Endodermal cell (in vitro differentiated cells): ENCODE measurements around the gene UBE2I. TPM values are rescaled to one million over a fixed set of nuclear protein-coding genes. Genes with fewer than 3 reads are reported as not detected.

Source experiments
- DNase-seq: peaks from one replicate; pipeline ENCODE4 v3.0.0-alpha.2; 2017
- H3K27ac ChIP-seq: 2 replicates; pipeline ENCODE4 v1.5.1; 2013; ENCODE audit warnings: mild to moderate bottlenecking, low read depth, low read length, moderate library complexity
- H3K27me3 ChIP-seq: 2 replicates; pipeline ENCODE4 v1.6.1; 2013; ENCODE audit warnings: mild to moderate bottlenecking, low read length, moderate library complexity; ENCODE audit not compliant: insufficient read depth, control insufficient read depth, poor library complexity, severe bottlenecking
- H3K36me3 ChIP-seq: 2 replicates; pipeline ENCODE4 v1.7.0; 2013; ENCODE audit warnings: mild to moderate bottlenecking, low read length, moderate library complexity; ENCODE audit not compliant: control insufficient read depth, insufficient read depth
- H3K4me1 ChIP-seq: one replicate; pipeline ENCODE4 v1.7.0; 2013; ENCODE audit warnings: low read length; ENCODE audit not compliant: control insufficient read depth, insufficient read depth
- H3K4me3 ChIP-seq: 2 replicates; pipeline ENCODE4 v1.5.1; 2013; ENCODE audit warnings: mild to moderate bottlenecking, low read length, moderate library complexity
- H3K9ac ChIP-seq: 2 replicates; pipeline ENCODE4 v1.6.1; 2013; ENCODE audit warnings: mild to moderate bottlenecking, low read length, moderate library complexity; ENCODE audit not compliant: poor library complexity, severe bottlenecking; ENCODE audit errors: extremely low read depth
- H3K9me3 ChIP-seq: 2 replicates; pipeline ENCODE4 v1.6.1; 2013; ENCODE audit warnings: mild to moderate bottlenecking, low read length, moderate library complexity; ENCODE audit not compliant: control insufficient read depth
- H3K27ac Mint-ChIP-seq: 2 replicates; pipeline ENCODE4 v1.8.0; 2020; ENCODE audit warnings: mixed read lengths
- H3K27me3 Mint-ChIP-seq: 2 replicates; pipeline ENCODE4 v1.8.0; 2021; ENCODE audit warnings: mild to moderate bottlenecking, mixed read lengths; ENCODE audit not compliant: insufficient read depth
- H3K36me3 Mint-ChIP-seq: 2 replicates; pipeline ENCODE4 v1.8.0; 2020; ENCODE audit warnings: low read depth, mixed read lengths
- H3K4me1 Mint-ChIP-seq: 2 replicates; pipeline ENCODE4 v1.8.0; 2020; ENCODE audit warnings: mixed read lengths
- H3K4me3 Mint-ChIP-seq: 2 replicates; pipeline ENCODE4 v1.8.0; 2020; ENCODE audit warnings: mild to moderate bottlenecking, moderate library complexity, mixed read lengths
- H3K9me3 Mint-ChIP-seq: 2 replicates; pipeline ENCODE4 v1.8.0; 2020; ENCODE audit warnings: mild to moderate bottlenecking, mixed read lengths
- WGBS, 2 experiments: methylation state at CpG; one replicate each; pipeline versions ENCODE4 v1.1.5 to v1.1.7; 2013; ENCODE audit warnings: missing lambda C conversion rate in 2 of 2, mixed read lengths in 1 of 2; ENCODE audit not compliant: insufficient coverage in 1 of 2, insufficient read length in 1 of 2; 5-methylcytosine and 5-hydroxymethylcytosine counted together
- total RNA-seq, 2 donors: library from RNA; stranded (reverse); fragmentation: NEBNext Ultra II Directional in 1 of 2; extraction: Animal tissue kit (Norgen Biotek cat#: 25700) in 1 of 2; gene quantifications; 2 replicates in 1 of 2; 3 replicates in 1 of 2; pipeline ENCODE4 v1.2.1, GENCODE V29; 2021
- TF ChIP-seq, protein P1 (sequence below): fragments of 200-600 bp; sonication (generic); conservative IDR thresholded peaks from 2 replicates; pipeline ENCODE4 v1.5.0; 2021; ENCODE audit warnings: antibody characterized with exemption, mild to moderate bottlenecking

Gene UBE2I
- total RNA-seq, 2 donors from 2014 or later = 250 to 294 TPM

DNA sequence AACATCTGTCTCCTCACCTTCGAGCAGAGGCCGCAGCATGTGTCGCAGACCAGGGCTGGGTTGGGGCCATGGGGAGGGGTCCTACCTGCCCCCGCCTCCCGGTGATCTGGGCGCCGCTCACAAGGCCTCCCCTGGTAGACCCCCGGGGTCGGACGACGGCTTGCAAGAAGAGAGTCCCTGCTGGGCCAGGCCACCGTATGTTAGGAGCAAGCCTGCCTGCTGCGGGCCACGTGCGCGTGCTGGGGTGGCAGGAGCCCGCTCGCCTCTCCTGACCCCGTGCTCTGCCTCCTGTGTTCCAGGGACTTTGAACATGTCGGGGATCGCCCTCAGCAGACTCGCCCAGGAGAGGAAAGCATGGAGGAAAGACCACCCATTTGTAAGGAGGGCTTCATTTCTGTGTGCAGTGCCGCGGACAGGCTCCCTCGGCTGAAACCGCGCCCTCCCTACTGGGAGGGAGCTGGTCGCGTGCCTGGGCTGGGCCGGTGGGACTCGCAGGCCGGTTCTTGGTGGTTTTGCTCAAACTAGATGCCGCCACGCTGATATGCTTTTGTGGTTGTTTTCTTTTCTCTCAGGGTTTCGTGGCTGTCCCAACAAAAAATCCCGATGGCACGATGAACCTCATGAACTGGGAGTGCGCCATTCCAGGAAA lies 4.4 kb downstream of the UBE2I start:
- H3K36me3 Mint-ChIP-seq = peaks cover 55% of the 10 kb centered on the region
- DNase-seq = no peak
- peaks cover 11% of the 10 kb centered on the region for H3K4me1 Mint-ChIP-seq
- H3K4me3 ChIP-seq = no peak overlapping the region
- no peak overlapping the region for H3K27ac ChIP-seq
- no peaks in the 10 kb centered on the region for H3K9me3 Mint-ChIP-seq
- H3K27ac Mint-ChIP-seq = peak overlapping the region; percentile 64
- peaks cover 58% of the 10 kb centered on the region for H3K36me3 ChIP-seq
- H3K27me3 ChIP-seq = no peaks in the 10 kb centered on the region
- no peak overlapping the region for H3K9ac ChIP-seq
- no peaks in the 10 kb centered on the region for H3K4me1 ChIP-seq
- no peak overlapping the region for H3K4me3 Mint-ChIP-seq
- H3K9me3 ChIP-seq = no peaks in the 10 kb centered on the region
- 93 to 97% methylated on average over 25 to 38 of the region's 38 CpGs for WGBS, 2 experiments
- TF ChIP-seq, protein P1, sequence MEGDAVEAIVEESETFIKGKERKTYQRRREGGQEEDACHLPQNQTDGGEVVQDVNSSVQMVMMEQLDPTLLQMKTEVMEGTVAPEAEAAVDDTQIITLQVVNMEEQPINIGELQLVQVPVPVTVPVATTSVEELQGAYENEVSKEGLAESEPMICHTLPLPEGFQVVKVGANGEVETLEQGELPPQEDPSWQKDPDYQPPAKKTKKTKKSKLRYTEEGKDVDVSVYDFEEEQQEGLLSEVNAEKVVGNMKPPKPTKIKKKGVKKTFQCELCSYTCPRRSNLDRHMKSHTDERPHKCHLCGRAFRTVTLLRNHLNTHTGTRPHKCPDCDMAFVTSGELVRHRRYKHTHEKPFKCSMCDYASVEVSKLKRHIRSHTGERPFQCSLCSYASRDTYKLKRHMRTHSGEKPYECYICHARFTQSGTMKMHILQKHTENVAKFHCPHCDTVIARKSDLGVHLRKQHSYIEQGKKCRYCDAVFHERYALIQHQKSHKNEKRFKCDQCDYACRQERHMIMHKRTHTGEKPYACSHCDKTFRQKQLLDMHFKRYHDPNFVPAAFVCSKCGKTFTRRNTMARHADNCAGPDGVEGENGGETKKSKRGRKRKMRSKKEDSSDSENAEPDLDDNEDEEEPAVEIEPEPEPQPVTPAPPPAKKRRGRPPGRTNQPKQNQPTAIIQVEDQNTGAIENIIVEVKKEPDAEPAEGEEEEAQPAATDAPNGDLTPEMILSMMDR = no peak
- H3K27me3 Mint-ChIP-seq = no peaks in the 10 kb centered on the region

DNA sequence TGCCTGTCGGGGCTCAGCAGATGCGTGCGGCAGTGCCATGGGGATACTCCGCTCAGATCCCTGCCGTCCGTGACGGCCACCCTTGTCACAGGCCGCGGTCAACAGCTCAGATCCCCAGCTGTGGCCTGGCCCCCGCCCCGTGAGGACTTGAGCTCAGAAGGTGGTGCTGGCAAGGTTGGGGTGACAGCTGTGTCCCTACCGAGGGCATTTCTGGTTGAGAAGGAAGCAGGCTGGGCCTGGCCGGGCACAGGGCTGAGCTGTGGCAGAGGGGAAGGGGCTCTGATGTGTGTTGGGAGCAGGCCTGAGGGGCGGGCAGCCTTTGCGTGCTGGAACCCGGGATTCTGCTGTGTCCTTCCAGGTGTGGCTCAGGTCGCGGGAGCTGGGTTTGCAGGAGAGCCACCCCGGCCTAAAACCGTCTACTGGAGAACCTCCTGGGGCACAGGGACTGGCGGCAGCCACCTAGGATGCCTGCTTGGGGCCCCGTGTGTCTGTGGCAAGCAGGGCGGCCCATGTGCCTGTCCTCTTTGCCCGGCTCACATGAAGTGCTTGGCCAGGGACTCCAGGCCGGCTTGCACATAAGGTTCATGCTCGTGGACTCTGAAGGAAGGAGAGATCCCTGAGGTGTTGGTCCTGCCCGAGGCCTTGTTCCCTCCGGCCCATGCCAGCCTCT lies 5.1 kb downstream of the UBE2I start:
- H3K4me3 Mint-ChIP-seq = no peak overlapping the region
- WGBS, 2 experiments = 91 to 94% methylated on average over 11 to 28 of the region's 28 CpGs
- peaks cover 61% of the 10 kb centered on the region for H3K36me3 Mint-ChIP-seq
- H3K27ac ChIP-seq = no peak overlapping the region
- H3K9me3 Mint-ChIP-seq = no peaks in the 10 kb centered on the region
- peak overlapping the region; percentile 64 for H3K27ac Mint-ChIP-seq
- peaks cover 65% of the 10 kb centered on the region for H3K36me3 ChIP-seq
- no peaks in the 10 kb centered on the region for H3K27me3 ChIP-seq
- H3K4me3 ChIP-seq = no peak overlapping the region
- no peaks in the 10 kb centered on the region for H3K9me3 ChIP-seq
- H3K9ac ChIP-seq = no peak overlapping the region
- H3K4me1 ChIP-seq = no peaks in the 10 kb centered on the region
- TF ChIP-seq, protein P1 = no peak
- DNase-seq = no peak
- no peaks in the 10 kb centered on the region for H3K27me3 Mint-ChIP-seq
- H3K4me1 Mint-ChIP-seq = peaks cover 11% of the 10 kb centered on the region

DNA sequence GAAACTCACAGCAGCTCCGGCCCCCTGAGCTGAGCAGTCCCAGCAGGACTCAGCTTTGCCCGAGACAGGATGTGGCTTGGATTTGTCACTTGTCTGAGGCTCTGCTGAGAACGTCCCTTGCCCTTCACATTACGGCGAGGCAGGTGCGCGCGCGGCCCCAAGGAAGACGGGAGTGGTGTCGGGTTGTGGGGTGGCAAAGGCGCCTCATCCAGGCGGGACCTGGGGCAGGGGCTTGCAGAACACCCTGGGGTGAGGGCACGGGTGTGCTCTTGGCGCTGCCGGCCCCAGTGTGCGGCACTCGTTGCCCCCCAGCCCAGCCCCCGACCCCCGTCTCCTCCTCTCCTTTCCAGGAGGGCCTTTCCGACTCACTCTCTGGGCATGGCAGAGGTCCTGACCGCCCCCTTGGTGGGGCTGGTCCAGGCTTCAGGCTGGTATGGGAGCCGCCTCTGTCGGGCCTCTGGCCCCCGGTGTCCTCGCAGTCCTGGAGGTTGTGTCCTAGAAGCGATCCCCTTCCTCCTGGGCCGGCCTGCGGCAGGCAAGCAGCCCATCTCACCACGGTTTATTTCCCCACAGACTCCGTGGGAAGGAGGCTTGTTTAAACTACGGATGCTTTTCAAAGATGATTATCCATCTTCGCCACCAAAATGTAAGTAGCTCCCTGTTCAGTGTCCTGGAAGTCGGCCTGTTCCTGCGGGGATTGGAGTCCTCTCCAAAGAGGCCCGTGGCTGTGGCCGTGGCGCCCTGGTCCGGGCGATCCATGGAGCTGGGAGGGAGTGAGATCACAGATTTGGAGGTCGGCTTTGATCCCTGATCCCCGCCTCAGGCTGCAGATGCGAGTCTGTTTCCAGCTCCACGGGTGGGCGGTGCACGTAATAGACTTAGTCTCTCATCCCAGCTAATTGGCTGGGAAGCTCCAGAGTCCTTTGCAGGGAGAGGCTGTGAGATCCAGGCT lies 5.9 kb downstream of the UBE2I start:
- H3K9me3 Mint-ChIP-seq = no peaks in the 10 kb centered on the region
- 91 to 98% methylated on average over 30 to 46 of the region's 46 CpGs for WGBS, 2 experiments
- no peak overlapping the region for H3K4me3 ChIP-seq
- H3K36me3 ChIP-seq = peaks cover 73% of the 10 kb centered on the region
- no peaks in the 10 kb centered on the region for H3K4me1 ChIP-seq
- no peak overlapping the region for H3K4me3 Mint-ChIP-seq
- H3K4me1 Mint-ChIP-seq = peaks cover 11% of the 10 kb centered on the region
- H3K27me3 Mint-ChIP-seq = no peaks in the 10 kb centered on the region
- no peak overlapping the region for H3K9ac ChIP-seq
- no peaks in the 10 kb centered on the region for H3K27me3 ChIP-seq
- H3K9me3 ChIP-seq = no peaks in the 10 kb centered on the region
- H3K27ac Mint-ChIP-seq = no peak overlapping the region
- TF ChIP-seq, protein P1 = no peak
- DNase-seq = no peak
- H3K36me3 Mint-ChIP-seq = peaks cover 69% of the 10 kb centered on the region
- H3K27ac ChIP-seq = no peak overlapping the region
